Thoracic aorta (tissue), 2 donors: Measurements from ENCODE around the gene CHAC1. TPM values are rescaled to one million over a fixed set of nuclear protein-coding genes. Genes with fewer than 3 reads are reported as not detected.

Source experiments
- ATAC-seq: fragments of 150-250 bp; one replicate; pipeline ENCODE4 v1.8.0; 2017; ENCODE audit warnings: low read depth; ENCODE audit not compliant: insufficient number of reproducible peaks, low FRiP score
- DNase-seq: peaks from one replicate; pipeline ENCODE4 v3.0.0-alpha.2; 2020; ENCODE audit warnings: low spot score
- H3K27ac ChIP-seq, 2 donors: fragments of 200-600 bp; sonication (generic); 1 replicate in 1 of 2; 2 replicates in 1 of 2; pipeline ENCODE4 v1.5.1; 2016; ENCODE audit warnings: mild to moderate bottlenecking in 2 of 2, moderate library complexity in 2 of 2
- H3K27me3 ChIP-seq: fragments of 200-600 bp; sonication (generic); replicated peaks from 2 replicates; pipeline ENCODE4 v1.6.0; 2016; ENCODE audit warnings: mild to moderate bottlenecking; ENCODE audit not compliant: insufficient read depth
- H3K36me3 ChIP-seq: fragments of 200-600 bp; sonication (generic); one replicate; pipeline ENCODE4 v1.5.1; 2016
- H3K4me1 ChIP-seq, 2 donors: fragments of 200-600 bp; sonication (generic); 1 replicate in 1 of 2; 2 replicates in 1 of 2; pipeline versions ENCODE4 v1.5.1 to v1.6.0; 2016; ENCODE audit warnings: low read depth in 2 of 2, mild to moderate bottlenecking in 1 of 2; ENCODE audit not compliant: control insufficient read depth in 1 of 2
- H3K4me3 ChIP-seq: fragments of 200-600 bp; sonication (generic); 2 replicates; pipeline ENCODE4 v1.5.1; 2016; ENCODE audit warnings: mild to moderate bottlenecking
- H3K9me3 ChIP-seq: fragments of 200-600 bp; sonication (generic); 2 replicates; pipeline ENCODE4 v1.5.1; 2016
- CTCF ChIP-seq: fragments of 200-600 bp; sonication (generic); IDR thresholded peaks from one replicate; pipeline ENCODE4 v1.5.1; 2019; ENCODE audit warnings: antibody characterized with exemption
- total RNA-seq, 2 donors: library from RNA; depleted of rRNA; stranded (reverse); fragments of >200 nt; gene quantifications; one replicate each; pipeline versions ENCODE4 v1.1.0 to v1.2.3, GENCODE V29; 2016

The CHAC1 gene
- total RNA-seq, 2 donors from 2014 or later = 3.9 to 7.3 TPM

- peaks cover 23 to 49% of the 10 kb centered on the region in 2 donors for H3K4me1 ChIP-seq
- no peaks in the 10 kb centered on the region for H3K27me3 ChIP-seq
- no peaks in the 10 kb centered on the region for H3K9me3 ChIP-seq
- peaks cover 30% of the 10 kb centered on the region for H3K36me3 ChIP-seq
- ATAC-seq = no peak
- TF ChIP-seq CTCF = no peak
- H3K27ac ChIP-seq = no peak overlapping the region
- H3K4me3 ChIP-seq = no peak overlapping the region
- DNase-seq = no peak
Measured at GRCh38 chr15:40978141-40978540, 24.9 kb downstream of the CHAC1 start.

DNA sequence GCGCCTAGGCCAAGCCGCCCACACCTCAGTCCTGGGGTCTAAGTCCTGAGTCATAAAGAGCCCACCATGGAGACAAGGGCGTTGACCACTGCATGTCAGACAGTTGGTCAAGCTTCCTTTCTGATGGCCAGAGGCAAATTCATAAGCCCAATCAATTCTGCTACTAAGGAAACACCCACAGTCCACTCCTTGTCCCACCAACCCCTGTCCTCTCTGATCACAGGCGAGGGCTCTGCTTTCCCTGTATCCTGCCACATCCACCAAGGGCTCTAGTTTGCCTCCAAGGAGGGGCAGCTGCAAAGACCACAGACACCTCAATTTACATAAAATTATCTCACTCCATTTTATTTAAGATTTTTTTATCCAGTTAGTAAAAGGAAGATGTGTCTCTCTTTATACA, 25.3 kb downstream of the CHAC1 start:
- Histone ChIP-seq H3K27me3 (no peaks in the 10 kb centered on the region), H3K36me3 (peaks cover 31% of the 10 kb centered on the region), H3K4me1 (peaks cover 27 to 53% of the 10 kb centered on the region in 2 donors), H3K9me3 (no peaks in the 10 kb centered on the region), H3K4me3 (no peak overlapping the region), H3K27ac (no peak overlapping the region)
- ATAC-seq (no peak), DNase-seq (no peak)
- TF ChIP-seq CTCF = no peak

DNA sequence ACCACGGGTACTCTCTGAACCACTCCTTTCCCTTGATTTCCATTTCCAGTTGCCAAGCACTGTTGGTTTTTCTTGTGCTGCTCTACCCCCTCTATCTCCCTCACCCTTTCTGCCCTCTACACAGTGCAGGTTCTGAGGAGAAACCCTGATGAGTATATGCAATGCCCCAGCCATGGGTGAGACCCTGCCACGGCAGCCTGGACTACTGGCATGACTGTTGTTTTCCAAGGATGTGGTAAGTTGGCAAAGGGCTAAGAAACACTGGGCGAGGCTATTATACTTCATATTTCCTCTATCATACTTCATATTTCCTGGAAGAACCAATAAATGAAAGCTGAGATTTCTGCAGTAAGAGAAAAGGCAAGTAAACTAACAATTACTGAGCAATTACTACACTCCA, 27.9 kb downstream of the CHAC1 start:
- DNase-seq = no peak
- H3K4me1 ChIP-seq = peaks cover 51 to 70% of the 10 kb centered on the region in 2 donors
- no peaks in the 10 kb centered on the region for H3K9me3 ChIP-seq
- peaks cover 37% of the 10 kb centered on the region for H3K36me3 ChIP-seq
- TF ChIP-seq CTCF = no peak
- H3K27ac ChIP-seq = no peak overlapping the region
- no peaks in the 10 kb centered on the region for H3K27me3 ChIP-seq
- H3K4me3 ChIP-seq = no peak overlapping the region
- no peak for ATAC-seq

GRCh38 chr15:40982855-40983254, 29.6 kb downstream of the CHAC1 start:
- Histone ChIP-seq H3K4me3 (no peak overlapping the region), H3K4me1 (peaks cover 50 to 63% of the 10 kb centered on the region in 2 donors), H3K9me3 (no peaks in the 10 kb centered on the region), H3K27me3 (no peaks in the 10 kb centered on the region), H3K27ac (peak overlapping the region; percentile 85 to 94), H3K36me3 (peaks cover 48% of the 10 kb centered on the region)
- ATAC-seq (peak; percentile 33), DNase-seq (no peak)
- TF ChIP-seq CTCF = no peak

DNA sequence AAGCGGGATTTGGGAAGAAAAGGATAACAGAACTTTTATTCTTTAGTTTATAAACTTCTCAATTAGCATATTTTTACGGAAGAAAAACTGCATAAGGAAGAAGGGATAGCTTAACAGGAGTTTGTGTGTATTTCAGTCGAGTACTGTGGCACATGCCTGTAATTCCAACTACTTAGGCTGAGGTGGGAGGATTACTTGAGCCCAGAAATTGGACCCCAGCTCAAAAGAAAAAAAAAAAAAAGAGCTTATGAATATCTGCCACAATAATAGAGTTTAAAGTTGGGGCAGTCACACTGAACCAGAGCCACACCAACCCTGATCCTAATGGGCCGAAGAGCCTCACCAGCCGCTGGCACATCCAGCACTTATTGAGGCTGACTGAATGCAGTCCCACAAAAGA, 31.1 kb downstream of the CHAC1 start:
- Histone ChIP-seq H3K4me3 (no peak overlapping the region), H3K4me1 (peaks cover 50 to 63% of the 10 kb centered on the region in 2 donors), H3K27me3 (no peaks in the 10 kb centered on the region), H3K9me3 (no peaks in the 10 kb centered on the region), H3K27ac (peak overlapping the region; percentile 85 to 94), H3K36me3 (peaks cover 39% of the 10 kb centered on the region)
- TF ChIP-seq CTCF = no peak
- ATAC-seq (no peak), DNase-seq (no peak)
